ENCODE results near the gene LCN6. TPM values are rescaled to one million over a fixed set of nuclear protein-coding genes. Genes with fewer than 3 reads are reported as not detected.
A peak's percentile ranks its signal among the peaks of the same experiment; 100 is the strongest.

Gene LCN6
- total and polyA plus RNA-seq, 3 donors from 2014 or later: 7.8 to 19.1 (median 11.3) TPM

DNA sequence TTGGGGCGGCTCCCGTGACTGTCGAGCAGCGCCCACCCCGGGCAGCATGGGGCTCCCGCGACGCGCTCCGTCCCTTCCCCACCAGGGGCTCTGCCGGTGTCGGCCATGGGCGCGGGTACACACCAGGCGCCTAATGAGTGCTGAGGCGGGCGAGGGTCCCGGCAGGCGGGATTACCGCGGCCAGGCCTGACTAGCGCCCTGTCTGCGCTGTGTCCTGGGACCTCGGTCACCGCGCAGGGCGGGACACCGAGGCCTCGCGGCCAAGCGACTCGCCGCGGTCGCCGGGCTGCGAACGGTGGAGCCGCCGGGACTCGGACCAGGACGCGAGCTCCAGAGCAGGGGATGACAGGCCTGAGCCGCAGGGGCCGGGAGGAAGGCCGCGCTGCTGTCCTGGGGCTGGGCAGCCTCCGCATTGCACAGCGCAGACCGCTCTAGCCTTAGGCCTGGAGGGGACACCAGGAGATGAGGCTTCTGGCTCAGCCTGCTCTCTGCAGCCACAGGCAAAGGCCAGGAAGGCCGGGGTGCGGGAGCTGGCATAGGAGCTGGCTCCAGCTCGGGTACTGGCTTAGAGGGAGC is 19.7 kb downstream of the LCN6 start:
- H3K27me3 ChIP-seq: no peaks in the 10 kb centered on the region
- no peaks in the 10 kb centered on the region for H3K9me3 ChIP-seq
- WGBS, 2 donors: 0 to 14% methylated on average over 3 to 8 of the region's 53 CpGs
- intact Hi-C loops (cut with DNase I; ENCODE audit: low total_unique reads): no loop called here
- peak overlapping the region; percentile 82 to 89 for H3K4me3 ChIP-seq
- peak; percentile 40 for DNase-seq
- peak overlapping the region; percentile 29 to 56 for H3K27ac ChIP-seq
- peaks cover 3% of the 10 kb centered on the region for H3K36me3 ChIP-seq (ENCODE audit: low read depth, missing control alignments)
- peaks cover 22% of the 10 kb centered on the region for H3K4me1 ChIP-seq
- TF ChIP-seq, protein P1, sequence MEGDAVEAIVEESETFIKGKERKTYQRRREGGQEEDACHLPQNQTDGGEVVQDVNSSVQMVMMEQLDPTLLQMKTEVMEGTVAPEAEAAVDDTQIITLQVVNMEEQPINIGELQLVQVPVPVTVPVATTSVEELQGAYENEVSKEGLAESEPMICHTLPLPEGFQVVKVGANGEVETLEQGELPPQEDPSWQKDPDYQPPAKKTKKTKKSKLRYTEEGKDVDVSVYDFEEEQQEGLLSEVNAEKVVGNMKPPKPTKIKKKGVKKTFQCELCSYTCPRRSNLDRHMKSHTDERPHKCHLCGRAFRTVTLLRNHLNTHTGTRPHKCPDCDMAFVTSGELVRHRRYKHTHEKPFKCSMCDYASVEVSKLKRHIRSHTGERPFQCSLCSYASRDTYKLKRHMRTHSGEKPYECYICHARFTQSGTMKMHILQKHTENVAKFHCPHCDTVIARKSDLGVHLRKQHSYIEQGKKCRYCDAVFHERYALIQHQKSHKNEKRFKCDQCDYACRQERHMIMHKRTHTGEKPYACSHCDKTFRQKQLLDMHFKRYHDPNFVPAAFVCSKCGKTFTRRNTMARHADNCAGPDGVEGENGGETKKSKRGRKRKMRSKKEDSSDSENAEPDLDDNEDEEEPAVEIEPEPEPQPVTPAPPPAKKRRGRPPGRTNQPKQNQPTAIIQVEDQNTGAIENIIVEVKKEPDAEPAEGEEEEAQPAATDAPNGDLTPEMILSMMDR (IDR thresholded peaks at IDR 0.05): peak in 1 of 3 experiments; percentile 1
- TF ChIP-seq POLR2A (IDR thresholded peaks at IDR 0.05): no peak

DNA sequence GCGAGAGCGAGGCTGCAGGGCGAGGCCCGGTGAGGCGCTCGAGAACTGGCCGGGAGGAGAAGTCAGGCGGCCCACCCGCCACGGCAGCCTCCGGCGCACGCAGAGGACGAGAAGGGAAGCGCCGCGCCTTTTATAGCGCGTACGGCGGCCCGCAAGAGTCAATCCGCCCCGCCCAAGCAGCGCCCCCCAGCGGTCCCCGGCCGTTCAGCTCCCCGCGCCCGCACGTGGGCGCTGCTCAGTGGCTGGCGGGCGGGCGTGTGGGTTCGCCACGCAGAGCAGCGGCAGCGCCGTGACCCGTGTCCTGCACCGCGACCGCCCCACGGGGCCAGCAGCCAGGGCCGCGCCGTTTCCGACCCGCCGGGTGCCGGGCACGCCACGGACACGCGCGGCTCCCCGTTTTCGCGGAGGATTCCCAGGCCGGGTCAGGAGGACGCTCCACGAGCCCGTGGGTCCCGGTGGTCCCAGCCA is 20.2 kb downstream of the LCN6 start:
- WGBS, 2 donors: 1% methylated on average over 36 of the region's 66 CpGs; no CpG with 5 or more reads in 1 of the 2 donors
- H3K9me3 ChIP-seq: no peaks in the 10 kb centered on the region
- peak overlapping the region; percentile 56 to 68 for H3K27ac ChIP-seq
- peak overlapping the region; percentile 82 to 89 for H3K4me3 ChIP-seq
- peaks cover 4% of the 10 kb centered on the region for H3K36me3 ChIP-seq (ENCODE audit: low read depth, missing control alignments)
- intact Hi-C loops (cut with DNase I; ENCODE audit: low total_unique reads): no loop called here
- no peaks in the 10 kb centered on the region for H3K27me3 ChIP-seq
- peak; percentile 81 for TF ChIP-seq POLR2A (IDR thresholded peaks at IDR 0.05)
- TF ChIP-seq, protein P1 (IDR thresholded peaks at IDR 0.05): peak; percentile 83 to 100 (median 98)
- DNase-seq: peak; percentile 90
- peaks cover 22% of the 10 kb centered on the region for H3K4me1 ChIP-seq

DNA sequence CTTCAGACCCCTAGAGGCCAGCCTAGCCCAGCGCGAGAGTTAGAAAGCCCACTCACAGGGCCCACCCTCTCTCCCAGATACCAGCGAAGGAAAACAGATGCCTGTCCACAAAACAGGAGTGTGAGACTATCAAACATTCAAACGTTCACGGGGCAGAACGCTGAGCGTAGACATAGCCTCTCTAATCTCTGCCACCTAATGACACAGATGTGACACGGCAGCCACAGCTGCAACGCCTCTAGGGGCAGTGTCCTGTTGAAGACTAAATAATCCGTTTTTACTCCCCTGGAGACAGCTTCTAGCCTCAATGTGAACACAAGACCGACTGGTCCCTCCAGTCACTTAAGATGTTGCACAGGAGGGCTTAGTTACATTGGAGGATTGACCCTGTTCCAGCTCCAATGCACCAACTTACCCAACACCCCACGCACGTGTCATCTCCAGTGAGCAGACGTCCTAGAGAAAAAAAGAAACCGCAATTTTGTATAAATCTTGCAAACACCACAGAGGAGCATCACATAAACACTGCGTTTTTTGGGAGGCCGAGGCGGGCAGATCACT is 21.6 kb downstream of the LCN6 start:
- no peak for DNase-seq
- Histone ChIP-seq H3K4me3 (peak overlapping the region in 1 of 2 donors; percentile 89), H3K36me3 (ENCODE audit: low read depth, missing control alignments) (peaks cover 4% of the 10 kb centered on the region), H3K27ac (no peak overlapping the region), H3K4me1 (peaks cover 22% of the 10 kb centered on the region), H3K9me3 (no peaks in the 10 kb centered on the region), H3K27me3 (no peaks in the 10 kb centered on the region)
- TF ChIP-seq, protein P1 (IDR thresholded peaks at IDR 0.05): peak in 2 of 3 experiments; percentile 4 to 16
- TF ChIP-seq POLR2A (IDR thresholded peaks at IDR 0.05): no peak
- WGBS, 2 donors: 28 to 31% methylated on average over 18 of the region's 18 CpGs
- intact Hi-C loops (cut with DNase I; ENCODE audit: low total_unique reads): no loop called here

DNA sequence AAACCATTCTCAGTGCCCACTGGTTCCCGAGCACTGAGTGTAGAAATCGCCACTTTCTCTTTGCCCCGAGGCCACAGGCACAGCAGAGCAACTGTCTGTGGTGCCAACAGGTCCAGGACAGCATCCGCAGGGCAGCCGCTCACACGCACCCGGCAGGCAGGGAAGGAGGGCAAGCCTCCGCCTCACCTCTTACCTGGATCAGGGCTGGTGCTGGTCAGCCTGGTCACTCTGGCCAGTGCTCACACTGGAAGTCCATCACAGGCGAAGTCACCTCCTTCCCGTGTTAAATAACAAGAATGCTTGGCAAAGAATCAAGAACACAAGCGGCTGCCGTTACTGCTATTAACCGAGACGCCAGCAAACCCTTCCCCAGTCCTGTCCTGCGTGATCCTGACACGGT is 22.2 kb downstream of the LCN6 start:
- intact Hi-C loops (cut with DNase I; ENCODE audit: low total_unique reads): no loop called here
- no peak for DNase-seq
- H3K27ac ChIP-seq: no peak overlapping the region
- H3K9me3 ChIP-seq: no peaks in the 10 kb centered on the region
- 70 to 75% methylated on average over 14 to 16 of the region's 16 CpGs for WGBS, 2 donors
- H3K4me1 ChIP-seq: peaks cover 22% of the 10 kb centered on the region
- peaks cover 4% of the 10 kb centered on the region for H3K36me3 ChIP-seq (ENCODE audit: low read depth, missing control alignments)
- TF ChIP-seq, protein P1 (IDR thresholded peaks at IDR 0.05): no peak
- TF ChIP-seq POLR2A (IDR thresholded peaks at IDR 0.05): no peak
- H3K4me3 ChIP-seq: no peak overlapping the region
- H3K27me3 ChIP-seq: no peaks in the 10 kb centered on the region

Measured in testis (tissue), 3 donors.